Stimulated activated CD4-positive, alpha-beta T cell treated with anti-CD3 and anti-CD28 coated beads, Interleukin-1b, Interleukin-23, amount 100 ng/mL, for 48 hours (primary cell): ENCODE measurements around the gene LUC7L.
"Not testable (repeated sequence)": the region's sequence is repeated elsewhere in the genome, so short reads cannot be mapped to it uniquely, and the experiment has no call there.

ENCODE experiments used
- DNase-seq: peaks from one replicate; pipeline ENCODE4 v3.0.0-alpha.2; 2020

LUC7L gene

DNA sequence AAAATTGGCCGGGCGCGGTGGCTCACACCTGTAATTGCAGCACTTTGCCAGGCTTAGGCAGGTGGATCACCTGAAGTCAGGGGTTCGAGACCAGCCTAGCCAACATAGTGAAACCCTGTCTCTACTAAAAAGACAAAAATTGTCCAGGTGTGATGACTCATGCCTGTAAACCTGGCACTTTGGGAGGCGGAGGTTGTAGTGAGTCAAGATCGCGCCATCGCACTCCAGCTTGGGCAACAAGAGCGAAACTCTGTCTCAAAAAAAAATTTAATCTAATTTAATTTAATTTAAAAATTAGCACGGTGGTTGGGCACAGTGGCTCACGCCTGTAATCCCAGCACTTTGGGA is 50.6 kb downstream of the LUC7L start:
- no peak for DNase-seq

- DNase-seq = no peak
Observed at GRCh38 chr16:177981-178667, 51.1 kb downstream of the LUC7L start.

GRCh38 chr16:177394-177822 is 51.8 kb downstream of the LUC7L start:
- DNase-seq = no peak

GRCh38 chr16:176477-177382 is 52.5 kb downstream of the LUC7L start, which contains the start of gene HBA1:
HBA1 (plus strand) TSS chr16:176680; CDS start chr16:176717, 37 bp downstream.
- not testable (repeated sequence) for DNase-seq

GRCh38 chr16:176006-176405 is 53.2 kb downstream of the LUC7L start:
- DNase-seq = not testable (repeated sequence)

DNA sequence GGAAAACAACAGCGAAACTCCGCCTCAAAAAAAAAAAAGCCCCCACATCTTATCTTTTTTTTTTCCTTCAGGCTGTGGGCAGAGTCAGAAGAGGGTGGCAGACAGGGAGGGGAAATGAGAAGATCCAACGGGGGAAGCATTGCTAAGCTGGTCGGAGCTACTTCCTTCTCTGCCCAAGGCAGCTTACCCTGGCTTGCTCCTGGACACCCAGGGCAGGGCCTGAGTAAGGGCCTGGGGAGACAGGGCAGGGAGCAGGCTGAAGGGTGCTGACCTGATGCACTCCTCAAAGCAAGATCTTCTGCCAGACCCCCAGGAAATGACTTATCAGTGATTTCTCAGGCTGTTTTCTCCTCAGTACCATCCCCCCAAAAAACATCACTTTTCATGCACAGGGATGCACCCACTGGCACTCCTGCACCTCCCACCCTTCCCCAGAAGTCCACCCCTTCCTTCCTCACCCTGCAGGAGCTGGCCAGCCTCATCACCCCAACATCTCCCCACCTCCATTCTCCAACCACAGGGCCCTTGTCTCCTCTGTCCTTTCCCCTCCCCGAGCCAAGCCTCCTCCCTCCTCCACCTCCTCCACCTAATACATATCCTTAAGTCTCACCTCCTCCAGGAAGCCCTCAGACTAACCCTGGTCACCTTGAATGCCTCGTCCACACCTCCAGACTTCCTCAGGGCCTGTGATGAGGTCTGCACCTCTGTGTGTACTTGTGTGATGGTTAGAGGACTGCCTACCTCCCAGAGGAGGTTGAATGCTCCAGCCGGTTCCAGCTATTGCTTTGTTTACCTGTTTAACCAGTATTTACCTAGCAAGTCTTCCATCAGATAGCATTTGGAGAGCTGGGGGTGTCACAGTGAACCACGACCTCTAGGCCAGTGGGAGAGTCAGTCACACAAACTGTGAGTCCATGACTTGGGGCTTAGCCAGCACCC is 54.0 kb downstream of the LUC7L start:
- DNase-seq = no peak

DNA sequence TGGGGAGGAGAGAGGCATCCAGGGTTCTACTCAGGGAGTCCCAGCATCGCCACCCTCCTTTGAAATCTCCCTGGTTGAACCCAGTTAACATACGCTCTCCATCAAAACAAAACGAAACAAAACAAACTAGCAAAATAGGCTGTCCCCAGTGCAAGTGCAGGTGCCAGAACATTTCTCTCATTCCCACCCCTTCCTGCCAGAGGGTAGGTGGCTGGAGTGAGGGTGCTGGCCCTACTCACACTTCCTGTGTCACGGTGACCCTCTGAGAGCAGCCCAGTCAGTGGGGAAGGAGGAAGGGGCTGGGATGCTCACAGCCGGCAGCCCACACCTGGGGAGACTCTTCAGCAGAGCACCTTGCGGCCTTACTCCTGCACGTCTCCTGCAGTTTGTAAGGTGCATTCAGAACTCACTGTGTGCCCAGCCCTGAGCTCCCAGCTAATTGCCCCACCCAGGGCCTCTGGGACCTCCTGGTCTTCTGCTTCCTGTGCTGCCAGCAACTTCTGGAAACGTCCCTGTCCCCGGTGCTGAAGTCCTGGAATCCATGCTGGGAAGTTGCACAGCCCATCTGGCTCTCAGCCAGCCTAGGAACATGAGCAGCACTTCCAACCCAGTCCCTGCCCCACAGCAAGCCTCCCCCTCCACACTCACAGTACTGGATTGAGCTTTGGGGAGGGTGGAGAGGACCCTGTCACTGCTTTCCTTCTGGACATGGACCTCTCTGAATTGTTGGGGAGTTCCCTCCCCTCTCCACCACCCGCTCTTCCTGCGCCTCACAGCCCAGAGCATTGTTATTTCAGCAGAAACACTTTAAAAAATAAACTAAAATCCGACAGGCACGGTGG is 55.1 kb downstream of the LUC7L start:
- not testable (repeated sequence) for DNase-seq

DNA sequence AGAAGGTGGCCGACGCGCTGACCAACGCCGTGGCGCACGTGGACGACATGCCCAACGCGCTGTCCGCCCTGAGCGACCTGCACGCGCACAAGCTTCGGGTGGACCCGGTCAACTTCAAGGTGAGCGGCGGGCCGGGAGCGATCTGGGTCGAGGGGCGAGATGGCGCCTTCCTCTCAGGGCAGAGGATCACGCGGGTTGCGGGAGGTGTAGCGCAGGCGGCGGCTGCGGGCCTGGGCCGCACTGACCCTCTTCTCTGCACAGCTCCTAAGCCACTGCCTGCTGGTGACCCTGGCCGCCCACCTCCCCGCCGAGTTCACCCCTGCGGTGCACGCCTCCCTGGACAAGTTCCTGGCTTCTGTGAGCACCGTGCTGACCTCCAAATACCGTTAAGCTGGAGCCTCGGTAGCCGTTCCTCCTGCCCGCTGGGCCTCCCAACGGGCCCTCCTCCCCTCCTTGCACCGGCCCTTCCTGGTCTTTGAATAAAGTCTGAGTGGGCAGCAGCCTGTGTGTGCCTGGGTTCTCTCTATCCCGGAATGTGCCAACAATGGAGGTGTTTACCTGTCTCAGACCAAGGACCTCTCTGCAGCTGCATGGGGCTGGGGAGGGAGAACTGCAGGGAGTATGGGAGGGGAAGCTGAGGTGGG is 55.9 kb downstream of the LUC7L start:
- DNase-seq = not testable (repeated sequence)

DNA sequence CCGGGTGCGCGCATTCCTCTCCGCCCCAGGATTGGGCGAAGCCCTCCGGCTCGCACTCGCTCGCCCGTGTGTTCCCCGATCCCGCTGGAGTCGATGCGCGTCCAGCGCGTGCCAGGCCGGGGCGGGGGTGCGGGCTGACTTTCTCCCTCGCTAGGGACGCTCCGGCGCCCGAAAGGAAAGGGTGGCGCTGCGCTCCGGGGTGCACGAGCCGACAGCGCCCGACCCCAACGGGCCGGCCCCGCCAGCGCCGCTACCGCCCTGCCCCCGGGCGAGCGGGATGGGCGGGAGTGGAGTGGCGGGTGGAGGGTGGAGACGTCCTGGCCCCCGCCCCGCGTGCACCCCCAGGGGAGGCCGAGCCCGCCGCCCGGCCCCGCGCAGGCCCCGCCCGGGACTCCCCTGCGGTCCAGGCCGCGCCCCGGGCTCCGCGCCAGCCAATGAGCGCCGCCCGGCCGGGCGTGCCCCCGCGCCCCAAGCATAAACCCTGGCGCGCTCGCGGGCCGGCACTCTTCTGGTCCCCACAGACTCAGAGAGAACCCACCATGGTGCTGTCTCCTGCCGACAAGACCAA is 56.8 kb downstream of the LUC7L start, which contains the start of gene HBA2:
Gene HBA2, plus strand, starts transcription at position 503 of the 568 bp plus-strand sequence. Its CDS starts 37 bp downstream, at position 540.
- not testable (repeated sequence) for DNase-seq

DNA sequence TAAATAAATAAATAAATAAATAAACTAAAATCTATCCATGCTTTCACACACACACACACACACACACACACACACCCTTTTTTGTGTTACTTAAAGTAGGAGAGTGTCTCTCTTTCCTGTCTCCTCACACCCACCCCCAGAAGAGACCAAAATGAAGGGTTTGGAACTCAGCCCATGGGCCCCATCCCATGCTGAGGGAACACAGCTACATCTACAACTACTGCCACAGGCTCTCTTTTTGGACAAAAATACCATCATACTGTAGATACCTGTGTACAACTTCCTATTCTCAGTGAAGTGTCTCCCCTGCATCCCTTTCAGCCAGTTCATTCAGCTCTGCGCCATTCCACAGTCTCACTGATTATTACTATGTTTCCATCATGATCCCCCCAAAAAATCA is 58.5 kb downstream of the LUC7L start:
- DNase-seq = no peak

- DNase-seq = not testable (repeated sequence)
Observed at GRCh38 chr16:170088-170507, 59.2 kb downstream of the LUC7L start.

DNA sequence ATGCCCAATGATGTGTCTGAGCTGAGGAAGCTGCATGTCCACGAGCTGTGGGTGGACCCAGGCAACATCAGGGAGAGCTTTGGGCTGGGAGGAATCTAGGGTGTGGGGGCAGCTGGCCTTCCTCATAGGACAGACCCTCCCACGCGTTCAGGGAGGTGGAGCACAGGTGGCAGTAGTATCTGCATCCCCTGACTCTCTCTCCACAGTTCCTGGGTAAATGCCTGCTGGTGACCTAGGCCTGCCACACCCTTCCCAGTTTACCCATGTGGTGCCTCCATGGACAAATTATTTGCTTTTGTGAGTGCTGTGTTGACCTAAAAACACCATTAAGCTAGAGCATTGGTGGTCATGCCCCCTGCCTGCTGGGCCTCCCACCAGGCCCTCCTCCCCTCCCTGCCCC is 60.2 kb downstream of the LUC7L start:
- DNase-seq = no peak

DNA sequence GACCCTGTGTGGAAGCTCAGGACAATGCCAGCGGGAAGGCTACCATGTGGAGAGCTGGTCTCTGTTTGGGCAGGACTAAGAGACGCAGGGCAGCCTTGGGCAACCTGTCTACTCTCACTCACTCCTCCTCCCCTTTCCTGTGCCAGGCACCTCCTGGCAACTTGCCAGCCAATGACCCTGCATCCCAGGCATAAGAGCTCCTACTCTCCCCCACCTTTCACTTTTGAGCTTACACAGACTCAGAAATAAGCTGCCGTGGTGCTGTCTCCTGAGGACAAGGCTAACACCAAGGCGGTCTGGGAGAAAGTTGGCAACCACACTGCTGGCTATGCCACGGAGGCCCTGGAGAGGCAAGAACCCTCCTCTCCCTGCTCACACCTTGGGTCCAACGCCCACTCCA is 60.8 kb downstream of the LUC7L start:
- no peak for DNase-seq

DNA sequence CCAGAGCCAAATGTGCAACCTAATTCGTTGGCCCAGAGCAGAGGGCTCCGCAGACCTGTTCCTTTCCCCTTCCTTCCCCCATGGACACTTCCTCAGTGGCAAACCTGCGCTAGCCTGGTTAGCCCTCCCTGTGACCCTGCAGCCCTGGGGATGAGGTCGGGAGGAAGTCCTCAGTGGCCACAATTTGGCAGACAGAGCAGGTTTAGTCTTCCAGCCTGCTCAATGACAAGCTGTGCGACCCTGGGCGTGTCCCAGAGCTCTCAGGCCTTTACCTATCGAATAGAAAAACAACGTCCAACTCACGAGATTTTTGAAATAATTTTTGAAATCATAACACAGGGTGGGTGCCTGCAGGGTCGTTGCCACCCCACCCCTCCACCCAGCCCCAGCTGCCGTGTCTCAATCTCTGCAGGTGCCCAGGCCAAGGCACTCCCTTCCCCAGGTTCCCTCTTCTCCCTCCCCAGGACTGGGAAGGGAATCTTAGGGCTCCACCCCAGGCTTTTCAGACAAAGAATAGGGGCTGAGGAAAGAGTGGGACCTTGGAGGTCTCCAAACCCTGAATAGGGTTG is 62.0 kb downstream of the LUC7L start:
- no peak for DNase-seq

DNA sequence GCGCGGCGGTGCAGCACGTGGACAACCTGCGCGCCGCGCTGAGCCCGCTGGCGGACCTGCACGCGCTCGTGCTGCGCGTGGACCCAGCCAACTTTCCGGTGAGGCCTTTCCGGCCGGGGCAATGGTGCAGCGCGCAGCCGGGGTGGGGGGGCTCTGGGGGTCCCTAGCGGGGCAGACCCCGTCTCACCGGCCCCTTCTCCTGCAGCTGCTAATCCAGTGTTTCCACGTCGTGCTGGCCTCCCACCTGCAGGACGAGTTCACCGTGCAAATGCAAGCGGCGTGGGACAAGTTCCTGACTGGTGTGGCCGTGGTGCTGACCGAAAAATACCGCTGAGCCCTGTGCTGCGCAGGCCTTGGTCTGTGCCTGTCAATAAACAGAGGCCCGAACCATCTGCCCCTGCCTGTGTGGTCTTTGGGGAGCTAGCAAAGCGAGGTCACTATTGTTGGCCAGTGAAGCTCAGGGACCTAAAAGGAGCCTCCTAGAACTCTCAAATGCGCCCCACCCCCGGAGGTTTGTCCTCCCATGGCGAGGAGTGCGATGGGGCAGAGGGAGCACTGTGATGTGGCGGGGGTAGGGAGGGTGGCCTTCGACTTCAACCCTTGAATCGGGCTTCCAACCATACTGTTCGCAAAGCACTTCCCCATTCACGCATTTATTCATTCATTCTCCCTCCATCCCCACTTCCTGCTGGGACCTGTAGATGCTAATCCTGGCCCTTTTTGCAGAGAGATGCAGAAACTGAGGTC is 62.7 kb downstream of the LUC7L start:
- DNase-seq = no peak

DNA sequence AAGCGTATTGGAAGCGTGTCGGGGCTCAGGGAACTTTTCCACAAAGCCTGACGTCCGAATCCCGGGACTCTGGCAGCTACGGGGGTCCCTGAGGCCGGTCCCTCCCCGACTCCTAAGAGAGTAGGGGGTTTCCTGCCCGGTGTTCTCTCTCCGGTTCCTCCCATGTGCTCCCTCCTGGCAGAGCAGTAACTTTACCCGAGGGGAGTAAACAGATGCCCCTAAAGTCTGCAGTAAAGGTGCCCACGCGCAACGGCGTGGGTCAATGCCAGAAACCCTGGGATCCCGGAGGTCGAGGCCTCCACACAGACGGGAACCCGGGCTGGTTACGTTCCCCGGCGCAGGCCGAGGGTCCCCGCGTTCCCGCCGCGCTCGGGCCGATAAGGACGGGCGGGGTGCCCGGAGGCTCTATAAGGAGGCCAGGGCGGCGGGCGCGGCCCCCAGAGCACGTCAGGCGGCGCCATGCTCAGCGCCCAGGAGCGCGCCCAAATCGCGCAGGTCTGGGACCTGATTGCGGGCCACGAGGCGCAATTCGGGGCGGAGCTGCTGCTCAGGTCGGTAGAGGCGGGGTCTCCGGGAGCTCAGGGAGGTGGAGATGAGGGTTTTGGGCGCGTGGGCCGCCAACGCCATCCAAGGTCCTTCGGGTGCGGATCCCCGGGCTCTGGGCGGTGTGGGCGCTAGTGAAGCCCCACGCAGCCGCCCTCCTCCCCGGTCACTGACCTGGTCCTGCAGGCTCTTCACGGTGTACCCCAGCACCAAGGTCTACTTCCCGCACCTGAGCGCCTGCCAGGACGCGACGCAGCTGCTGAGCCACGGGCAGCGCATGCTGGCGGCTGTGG is 63.5 kb downstream of the LUC7L start, which contains the start of gene HBM:
Gene HBM, plus strand, starts transcription at position 440 of the 836 bp plus-strand sequence. Its CDS starts 20 bp downstream, at position 460.
- DNase-seq = no peak

DNA sequence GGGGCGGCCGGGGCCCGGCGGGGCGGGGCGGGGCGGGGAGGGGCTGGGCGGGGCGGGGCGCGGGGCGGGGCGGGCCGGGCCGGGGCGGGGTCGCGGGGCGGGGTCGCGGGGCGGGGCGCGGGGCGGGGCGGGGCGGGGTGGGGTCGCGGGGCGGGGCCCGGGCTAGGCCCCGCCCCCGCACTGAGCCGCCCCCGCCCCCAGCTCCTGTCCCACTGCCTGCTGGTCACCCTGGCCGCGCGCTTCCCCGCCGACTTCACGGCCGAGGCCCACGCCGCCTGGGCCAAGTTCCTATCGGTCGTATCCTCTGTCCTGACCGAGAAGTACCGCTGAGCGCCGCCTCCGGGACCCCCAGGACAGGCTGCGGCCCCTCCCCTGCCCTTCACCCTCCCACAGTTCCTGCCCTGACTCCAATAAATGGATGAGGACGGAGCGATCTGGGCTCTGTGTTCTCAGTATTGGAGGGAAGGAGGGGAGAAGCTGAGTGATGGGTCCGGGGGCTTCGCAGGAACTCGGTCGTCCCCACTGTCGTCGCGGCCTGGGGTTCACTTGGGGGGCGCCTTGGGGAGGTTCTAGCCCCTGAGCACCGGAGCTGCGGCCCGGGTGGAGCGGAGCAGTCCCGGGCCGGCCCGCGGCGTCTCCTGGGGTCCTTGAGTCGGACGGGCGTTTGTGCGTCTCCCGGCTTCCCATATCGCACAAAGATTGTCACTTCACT is 64.3 kb downstream of the LUC7L start:
- no peak for DNase-seq
